NCI-H1105 treated with DMSO at 0.1 percent for 48 hours (cell line): ENCODE results near the gene RNF10.
"Not testable (repeated sequence)": the region's sequence is repeated elsewhere in the genome, so short reads cannot be mapped to it uniquely, and the experiment has no call there.

Source experiments
- DNase-seq: peaks from one replicate; lab custom pipeline; 2025; lab: John Stamatoyannopoulos, UW

Gene RNF10

DNA sequence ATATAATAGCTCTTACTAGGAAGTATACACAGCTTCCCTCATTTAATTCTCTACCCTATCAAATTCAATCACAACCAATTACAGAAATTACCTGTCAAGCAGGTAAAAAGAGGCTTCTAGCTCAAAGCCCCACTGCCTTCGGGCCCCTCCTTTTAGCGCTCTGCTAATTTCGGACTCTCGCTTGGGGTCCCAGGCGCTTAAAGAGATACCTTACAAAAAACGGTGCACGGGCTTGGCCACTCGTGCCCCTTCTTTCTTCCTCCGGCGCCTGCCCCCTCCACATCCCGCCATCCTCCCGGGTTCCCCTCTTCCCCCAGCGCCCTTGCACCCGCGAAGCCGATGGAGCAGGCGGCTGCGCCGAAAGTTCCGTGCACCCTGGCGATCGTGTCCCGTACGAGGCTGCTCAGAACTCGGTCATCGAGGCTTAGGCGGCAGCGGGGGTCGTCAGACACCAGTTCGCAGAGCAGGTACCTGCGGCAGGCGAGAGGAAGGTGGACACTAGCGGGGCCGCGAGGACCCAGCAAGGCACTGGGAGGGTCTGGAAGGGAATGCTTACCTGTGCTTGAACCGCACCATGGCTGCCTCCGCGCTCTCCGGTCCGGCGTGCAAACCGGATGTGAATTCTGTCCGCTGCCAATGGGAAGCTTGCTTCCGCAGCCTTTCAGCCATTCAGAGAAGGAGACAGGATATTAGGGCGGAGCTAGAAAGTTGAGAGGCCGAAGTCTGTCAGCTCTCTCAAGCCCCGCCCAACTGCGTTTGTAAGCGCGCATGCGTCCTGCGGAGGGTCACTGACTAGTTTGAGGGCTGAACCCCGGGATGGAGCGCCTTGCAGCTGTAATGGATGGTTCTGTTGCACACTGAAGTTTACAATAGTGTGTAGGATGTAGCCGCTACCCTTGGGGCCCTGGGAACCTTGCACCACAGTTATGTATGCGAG is 46.9 kb downstream of the RNF10 start, which contains the start of gene POP5:
POP5 (minus strand) TSS at position 616 of the 937 bp plus-strand sequence; CDS start at position 576, 40 bp downstream.
- DNase-seq = peak; percentile 99

DNA sequence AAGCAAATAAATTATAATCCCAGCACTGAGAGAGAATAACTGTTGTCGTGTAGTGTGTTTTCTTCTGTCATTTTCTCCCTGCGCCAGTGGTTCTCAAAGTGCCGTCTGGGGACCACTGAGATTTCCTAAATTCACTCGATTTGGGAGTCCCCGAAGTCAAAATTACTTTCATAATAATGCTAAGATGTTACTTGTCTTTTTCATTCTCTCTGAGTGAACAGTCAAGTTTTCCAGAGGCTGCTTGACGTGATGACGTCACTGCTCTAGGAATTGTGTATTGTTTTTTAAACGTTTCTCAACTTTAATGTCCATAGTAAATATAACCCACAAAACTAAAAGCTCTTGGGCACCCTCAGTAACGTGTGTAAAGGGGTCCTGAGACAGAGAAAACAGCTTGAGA is 47.8 kb downstream of the RNF10 start:
- no peak for DNase-seq

DNA sequence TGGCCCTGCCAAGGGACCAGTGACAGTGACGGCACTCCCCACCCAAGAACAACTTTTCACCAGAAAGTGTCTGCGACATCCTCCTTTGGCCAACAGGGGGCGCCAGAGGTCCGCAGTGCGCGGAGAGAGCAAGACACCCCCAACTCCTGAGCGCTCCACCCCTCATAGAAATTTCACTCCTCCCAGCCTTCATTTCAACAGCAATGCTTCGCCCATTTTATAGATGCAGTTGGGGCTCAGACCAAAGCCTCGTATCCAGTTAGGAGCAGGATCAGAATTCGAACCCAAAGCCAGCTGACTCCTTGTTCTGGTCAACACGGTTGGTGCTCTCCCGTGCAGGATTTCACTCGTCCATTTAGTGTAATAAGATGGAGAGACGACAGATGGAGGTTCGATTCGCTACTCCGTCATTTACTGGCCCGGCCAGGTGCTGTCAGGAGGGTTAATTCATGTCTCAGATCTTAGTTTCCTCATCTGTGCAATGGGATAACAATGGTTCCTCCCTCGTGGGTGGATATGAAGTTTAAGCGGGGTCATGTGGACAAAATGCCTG is 49.4 kb downstream of the RNF10 start:
- peak; percentile 31 for DNase-seq

DNA sequence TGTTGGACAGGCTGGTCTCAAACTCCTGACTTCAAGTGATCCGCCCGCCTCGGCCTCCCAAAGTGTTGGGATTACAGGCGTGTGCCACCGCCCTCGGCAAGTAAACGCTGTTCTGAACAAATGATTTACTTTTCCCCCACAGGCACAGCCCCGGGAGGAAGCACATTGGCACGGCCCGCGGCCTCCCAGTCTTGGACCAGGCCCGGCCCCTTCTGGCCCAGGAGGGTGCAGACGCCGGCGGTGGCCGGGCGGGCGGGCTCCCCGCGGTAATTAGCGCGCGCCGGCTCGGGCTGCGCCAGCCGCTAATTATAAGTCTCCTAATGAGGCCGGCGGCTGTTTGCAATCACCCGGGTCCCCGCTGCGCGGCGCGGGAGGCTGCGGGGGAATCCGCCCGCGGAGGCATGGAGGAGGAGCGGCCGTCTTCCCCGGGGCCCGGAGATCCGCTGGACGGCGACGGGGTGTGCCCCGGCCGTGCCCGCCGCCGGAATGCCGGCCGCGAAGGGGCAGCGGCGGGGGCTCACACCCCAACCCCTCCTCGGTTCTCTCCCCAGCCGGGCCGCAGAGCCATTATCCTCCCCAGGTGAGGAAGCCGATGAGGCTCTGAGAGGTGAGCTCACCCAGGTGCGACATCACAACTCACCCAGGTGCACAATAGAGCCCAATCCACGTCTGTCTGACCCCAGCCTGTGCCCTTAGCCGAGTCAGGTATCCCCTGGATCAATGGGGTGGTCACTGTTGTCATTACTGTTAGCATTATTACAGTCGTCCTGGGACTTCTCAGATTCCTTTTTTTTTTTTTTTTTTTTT is 50.4 kb downstream of the RNF10 start:
- DNase-seq = peak; percentile 71

DNA sequence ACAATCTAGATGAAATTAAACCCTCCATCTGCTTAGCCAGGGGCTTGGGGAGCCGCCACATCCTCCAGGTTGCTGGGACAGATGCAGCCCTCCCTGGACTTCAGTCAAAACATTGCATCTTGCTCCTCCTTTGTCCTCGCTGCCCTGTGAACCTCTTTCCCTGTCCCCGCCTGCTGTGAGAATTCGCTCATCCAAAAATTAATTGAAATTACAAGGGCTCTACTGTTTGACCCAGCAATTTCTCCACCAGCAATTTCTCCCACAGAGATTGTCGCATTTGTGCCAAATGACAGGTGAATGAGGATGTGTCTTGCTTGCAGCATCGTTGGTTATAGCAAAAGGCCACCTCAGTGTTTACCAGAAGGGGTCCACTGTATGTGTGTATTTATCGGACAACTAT is 52.0 kb downstream of the RNF10 start:
- no peak for DNase-seq

DNA sequence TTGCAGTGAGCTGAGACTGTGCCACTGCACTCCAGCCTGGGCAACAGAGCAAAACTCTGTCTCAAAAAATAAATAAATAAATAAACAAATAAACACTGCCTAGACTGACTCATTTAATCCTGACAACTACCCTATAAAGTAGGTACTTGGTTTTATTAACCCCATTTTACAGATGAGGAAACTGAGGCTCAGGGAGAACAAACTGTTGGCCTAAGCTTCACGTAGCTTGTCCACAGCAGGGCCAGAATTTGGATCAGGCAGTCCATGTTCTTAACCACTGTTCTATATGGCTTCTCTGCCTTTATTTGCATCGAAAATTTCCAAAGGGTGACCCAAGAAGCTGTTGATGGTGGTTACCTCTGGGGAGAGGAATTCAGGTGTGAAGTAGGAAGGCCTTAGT is 52.7 kb downstream of the RNF10 start:
- no peak for DNase-seq

DNA sequence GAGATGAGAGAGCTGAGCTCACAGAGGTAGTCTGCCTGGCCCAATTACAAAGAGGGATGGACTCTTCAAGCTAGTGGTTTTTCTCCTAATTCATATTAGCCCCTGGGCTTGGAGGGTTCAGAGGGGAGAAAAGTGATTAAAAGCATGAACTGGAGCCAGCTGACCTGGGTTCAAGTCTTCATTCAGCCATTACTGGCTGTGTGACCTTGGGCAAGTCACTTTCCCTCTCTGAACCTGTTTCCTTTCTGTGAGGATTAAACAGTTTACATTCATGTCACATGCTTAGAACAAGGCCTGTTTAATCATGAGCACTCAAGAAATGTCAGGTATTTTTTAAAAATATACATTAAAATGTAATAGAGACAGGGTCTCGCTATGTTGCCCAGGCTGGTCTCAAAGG is 54.2 kb downstream of the RNF10 start:
- DNase-seq = no peak

DNA sequence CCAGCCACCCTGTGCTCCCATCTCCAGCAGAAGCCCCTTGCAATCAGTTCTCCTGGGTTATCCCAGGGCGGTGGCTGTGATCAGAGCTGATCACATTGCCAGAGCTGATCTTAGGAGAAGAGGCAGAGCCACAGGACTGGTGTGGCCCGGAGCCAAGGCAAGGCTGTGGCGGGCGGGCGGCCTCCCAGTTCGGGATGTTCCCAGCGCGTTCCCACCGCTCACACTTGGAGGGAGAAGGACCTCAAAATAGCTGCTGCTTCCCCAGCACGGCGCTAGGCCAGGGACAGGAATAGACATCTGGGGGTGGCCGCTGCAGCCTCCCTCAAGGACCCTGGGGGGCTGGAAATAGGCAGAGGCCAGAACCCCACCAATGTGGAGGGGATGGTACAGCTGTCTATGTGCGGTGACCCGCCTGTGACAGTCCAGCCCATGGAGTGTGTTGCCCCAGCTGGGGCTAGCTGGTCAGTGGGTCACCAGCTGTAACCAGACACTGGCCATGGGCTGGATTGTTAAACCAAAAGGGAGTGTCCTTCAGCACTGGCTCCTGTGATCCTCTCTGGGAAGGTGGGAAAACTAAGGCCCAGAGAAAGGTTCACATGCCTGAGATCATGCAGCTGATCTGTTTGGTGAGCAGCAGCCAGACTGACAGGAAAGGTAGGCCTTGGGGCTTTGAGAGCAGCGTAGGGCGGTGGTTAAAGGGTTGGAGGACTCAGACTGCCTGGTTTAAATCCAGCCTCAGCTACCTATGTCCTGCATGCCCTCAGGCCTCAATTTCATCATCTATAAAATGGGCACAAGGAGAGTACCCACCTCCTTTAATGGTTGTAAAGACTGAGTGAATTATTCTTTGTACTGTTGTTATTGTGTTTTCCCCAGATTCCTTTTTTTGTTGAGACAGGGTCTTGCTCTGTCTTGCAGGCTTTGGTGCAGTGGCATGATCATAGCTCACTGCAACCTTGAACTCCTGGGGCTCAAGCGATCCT is 55.1 kb downstream of the RNF10 start:
- DNase-seq = no peak

DNA sequence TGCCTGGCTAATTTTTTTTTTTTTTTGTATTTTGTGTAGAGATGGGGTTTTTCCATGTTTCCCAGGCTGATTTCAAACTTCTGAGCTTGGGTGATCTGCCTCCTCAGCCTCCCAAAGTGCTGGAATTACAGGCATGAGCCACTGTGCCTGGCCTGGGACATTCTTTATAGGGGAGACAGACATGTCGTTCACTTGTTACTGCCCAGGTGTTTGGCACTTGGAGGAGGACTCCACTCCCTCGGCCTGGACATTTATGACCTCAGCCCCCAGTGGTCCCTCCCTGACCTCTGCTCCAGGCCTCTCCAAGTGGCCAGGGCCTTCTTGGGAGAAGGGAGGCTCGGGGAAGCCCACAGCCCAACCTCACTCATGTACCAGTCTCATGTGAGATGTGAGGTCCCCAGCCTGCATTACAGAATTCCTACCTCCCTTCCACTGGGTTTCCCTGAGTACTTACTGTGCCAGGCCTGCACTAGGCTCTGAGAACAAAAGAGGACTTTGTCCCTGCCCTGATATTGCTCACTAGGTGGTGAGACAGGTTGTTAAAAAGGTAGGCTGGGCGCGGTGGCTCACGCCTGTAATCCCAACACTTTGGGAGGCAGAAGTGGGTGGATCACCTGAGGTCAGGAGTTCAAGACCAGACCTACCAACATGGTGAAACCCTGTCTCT is 56.7 kb downstream of the RNF10 start:
- no peak for DNase-seq

DNA sequence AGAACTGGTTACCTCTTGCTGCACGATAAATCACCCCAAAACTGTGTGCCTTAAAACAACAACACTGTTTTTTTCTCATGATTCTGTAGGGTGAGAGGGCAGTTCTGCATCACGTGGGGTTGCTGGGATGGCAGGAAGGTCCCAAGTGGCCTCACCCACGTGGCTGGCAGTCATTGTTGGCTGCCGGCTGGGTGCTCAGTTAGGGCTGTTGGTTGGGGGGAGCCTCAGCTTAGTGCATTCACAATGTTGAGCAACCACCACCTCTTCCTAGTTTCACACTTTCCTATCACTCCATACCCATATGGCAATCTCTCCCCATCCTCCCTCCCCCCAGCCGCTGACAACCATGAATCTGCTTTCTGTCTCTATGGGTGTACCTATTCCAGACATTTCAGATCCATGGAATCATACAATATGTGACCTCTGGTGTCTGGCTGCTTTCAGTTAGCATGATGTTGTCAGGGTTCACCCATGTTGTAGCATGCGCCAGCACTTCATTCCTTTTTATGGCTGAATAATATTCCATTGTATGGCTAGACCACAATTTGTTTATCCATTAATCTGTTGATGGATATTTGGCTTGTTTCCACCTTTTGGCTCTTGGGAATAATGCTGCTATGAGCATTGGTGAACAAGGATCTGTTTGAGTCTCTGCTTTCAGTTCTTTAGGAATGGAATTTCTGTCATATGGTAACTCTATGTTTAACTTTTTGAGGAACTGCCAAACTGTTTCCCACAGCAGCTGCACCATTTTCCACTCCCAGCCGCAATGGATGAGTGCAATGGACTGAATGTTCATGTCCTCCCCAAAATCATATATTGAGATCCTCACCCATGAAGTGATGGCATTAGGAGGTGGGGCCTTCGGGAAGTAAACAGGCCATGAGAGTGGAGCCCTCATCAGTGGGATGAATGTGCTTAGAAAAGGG is 58.2 kb downstream of the RNF10 start:
- DNase-seq = no peak

DNA sequence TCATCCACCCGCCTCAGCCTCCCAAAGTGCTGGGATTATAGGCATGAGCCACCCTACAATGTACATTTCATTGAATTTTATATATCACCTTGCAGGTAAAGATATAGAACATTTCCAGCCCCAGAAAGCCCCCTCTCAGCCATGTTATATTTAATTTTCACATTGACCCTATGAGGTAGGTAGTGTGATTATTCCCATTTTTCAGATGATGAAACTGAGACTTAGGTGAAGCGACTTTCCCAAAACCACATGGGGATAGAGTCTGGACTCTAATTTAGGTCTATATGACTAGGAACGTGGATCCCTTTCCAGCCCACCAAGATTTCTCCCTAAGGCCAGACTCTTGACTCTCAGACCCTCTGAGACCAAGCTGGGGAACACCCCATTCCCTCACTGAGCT is 62.7 kb downstream of the RNF10 start:
- DNase-seq = no peak

DNA sequence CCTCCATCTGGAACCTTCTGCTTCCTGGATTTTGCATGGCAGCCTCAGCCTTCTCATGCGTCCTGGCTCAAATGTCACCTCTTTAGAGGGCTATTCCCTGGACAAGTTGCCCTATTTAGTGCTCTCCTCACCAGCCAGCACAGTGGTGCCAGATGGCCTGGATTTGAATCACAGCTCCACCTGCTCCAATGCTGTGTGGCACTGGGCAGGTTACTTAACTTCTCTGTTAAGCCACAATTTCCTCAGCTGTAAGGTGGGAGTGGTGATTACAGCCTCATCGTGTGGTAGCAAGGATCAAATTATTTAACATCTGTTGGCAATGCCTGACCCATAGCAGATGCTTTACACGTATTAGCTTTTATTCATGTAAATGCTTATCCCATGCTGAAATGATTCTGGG is 63.7 kb downstream of the RNF10 start:
- no peak for DNase-seq

DNA sequence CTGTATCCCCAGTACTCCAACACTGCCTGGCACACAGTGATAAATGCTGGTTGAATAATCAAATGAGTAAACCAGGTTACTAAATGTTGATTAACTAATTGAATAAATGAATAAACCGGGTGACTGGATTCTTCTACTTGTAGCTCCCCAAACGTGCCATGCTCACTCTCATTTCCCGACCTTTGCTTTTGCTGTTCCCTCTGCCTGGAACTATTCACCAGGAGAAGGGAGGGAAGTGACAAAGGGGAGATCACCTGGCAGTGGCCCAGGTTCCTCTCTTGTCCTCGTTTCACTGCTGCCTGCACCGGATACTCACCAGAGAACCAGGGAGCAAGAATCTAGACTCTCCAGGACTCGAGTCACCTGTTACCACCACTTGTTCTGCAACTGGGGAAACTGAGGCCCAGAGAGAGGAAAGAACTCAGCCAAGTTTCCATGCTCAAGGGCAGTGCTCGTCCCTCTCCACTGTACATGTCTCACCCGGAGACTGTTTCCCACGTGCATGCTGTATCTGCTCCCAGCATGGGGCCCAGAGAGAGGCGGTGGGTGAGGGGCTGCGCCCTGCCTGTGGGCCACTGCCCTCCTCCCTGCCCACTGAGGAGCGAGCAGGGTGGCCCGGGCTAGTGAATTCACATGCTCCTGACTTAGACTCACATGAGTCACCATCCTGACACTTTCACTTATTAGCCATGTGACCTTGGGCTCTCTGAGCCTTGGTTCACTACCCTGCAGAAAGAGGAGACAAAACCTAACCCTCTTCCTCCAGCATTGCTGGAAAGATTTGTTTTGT is 64.7 kb downstream of the RNF10 start:
- no peak for DNase-seq

DNA sequence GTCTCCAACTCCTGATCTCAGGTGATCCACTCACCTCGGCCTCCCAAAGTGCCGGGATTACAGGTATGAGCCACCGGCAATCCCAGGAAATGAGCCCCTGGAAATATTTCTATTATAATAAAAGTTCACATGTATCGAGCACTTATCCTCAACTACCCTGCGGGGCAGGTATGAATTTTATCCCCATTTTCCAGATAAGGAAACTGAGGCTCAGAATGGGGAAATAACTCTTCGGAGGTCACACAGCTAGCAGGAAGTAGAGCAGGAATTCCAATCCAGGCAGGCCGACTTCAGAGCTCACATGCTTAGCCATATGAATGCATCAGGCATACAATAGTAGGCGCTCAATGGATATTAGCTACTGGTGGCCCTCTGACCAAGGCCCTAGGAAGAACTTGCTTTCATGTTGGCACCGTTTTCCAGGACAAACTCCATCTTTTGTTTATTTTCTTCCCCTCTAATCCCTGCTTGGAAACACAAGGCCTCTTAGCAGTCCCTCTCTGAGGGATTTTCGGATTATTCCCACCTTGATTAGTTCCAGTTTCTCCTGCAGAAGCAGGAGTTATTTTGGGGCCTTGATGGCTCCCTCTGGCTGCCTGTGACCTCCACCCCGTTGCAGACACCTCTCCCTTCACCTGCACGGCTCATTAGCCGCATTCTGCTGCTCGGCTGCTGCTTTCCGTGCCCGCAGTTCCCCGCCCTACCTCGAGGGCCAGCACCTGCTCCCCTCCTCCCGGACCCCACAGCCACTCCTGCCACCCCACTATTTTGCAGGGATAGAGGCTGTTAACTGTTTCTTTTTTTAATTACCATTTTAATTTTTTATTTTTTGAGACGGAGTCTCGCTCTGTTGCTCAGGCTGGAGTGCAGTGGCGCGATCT is 65.8 kb downstream of the RNF10 start:
- DNase-seq = no peak

DNA sequence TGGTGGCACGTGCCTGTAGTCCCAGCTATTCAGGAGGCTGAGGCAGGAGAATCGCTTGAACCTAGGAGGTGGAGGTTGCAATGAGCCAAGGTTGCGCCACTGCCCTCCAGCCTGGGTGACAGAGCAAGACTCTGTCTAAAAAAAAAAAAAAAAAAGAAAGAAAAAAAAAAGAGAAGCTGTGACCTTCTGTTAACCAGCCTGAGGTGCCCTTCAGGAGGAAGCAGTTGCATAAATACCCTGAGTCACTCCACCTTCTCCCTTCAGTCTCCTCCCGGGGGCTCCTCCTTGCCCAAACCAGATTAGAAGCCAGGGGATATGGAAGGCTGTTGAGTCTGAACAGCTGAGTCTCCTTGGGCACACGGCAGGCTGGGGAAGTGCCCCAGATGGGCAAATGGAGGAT is 68.3 kb downstream of the RNF10 start:
- not testable (repeated sequence) for DNase-seq

DNA sequence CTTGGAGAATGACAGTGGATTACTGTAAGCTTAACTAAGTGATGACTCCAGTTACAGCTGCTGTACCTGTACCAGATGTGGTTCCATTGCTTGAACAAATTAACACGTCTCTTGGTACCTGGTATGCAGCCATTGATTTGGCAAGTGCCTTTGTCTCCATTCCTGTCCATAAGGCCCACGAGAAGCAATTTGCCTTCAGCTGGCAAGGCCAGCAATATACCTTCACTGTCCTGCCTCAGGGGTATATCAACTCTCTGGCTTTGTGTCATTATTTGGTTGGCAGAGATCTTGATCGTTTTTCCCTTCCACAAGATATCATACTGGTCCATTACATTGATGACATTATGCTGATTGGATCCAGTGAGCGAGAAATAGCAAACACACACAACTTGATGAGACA is 76.4 kb downstream of the RNF10 start:
- DNase-seq = no peak

DNA sequence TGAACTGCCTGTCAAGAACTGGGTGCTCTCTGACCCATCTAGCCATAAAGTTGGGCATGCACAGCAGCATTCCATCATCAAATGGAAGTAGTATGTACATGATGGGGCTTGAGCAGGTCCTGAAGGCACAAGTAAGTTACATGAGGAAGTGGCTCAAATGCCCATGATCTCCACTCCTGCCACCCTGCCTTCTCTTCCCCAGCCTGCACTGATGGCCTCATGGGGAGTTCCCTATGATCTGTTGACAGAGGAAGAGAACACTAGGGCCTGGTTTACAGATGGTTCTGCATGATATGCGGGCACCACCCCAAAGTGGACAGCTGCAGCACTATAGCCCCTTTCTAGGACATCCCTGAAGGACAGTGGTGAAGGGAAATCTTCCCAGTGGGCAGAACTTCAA is 77.4 kb downstream of the RNF10 start:
- DNase-seq = not testable (repeated sequence)

DNA sequence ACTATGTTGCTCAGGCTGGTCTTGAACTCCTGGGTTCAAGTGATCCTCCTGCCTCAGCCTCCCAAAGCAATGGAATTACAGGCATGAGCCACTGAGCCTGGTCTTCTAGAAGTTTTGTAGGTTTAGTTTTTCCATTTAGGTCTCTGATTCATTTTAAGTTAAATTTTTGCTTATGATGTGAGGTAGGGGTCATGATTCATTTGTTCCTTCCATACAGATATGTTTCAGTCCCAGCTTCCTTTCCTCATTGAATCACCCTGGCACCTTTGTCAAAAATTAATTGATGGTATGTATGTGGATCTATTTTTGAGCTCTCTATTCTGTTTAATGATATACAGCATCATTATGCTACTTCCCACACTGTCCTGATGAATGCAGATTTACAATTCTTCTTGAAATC is 80.7 kb downstream of the RNF10 start:
- no peak for DNase-seq
